Coronary artery (tissue), 2 donors: ENCODE data around the gene SLC25A4.

ENCODE experiments used
- DNase-seq: peaks from one replicate; pipeline ENCODE4 v3.0.0-alpha.2; 2017; ENCODE audit warnings: low spot score
- H3K27ac ChIP-seq, 2 donors: fragments of 200-600 bp; sonication (generic); one replicate each; pipeline ENCODE4 v1.5.1; 2016 to 2019
- H3K4me3 ChIP-seq: fragments of 200-600 bp; sonication (generic); 2 replicates; pipeline ENCODE4 v1.5.1; 2016; ENCODE audit warnings: mild to moderate bottlenecking, moderate library complexity
- CTCF ChIP-seq: fragments of 200-600 bp; sonication (generic); IDR thresholded peaks from one replicate; pipeline ENCODE4 v1.5.1; 2019; ENCODE audit warnings: antibody characterized with exemption

Gene SLC25A4

GRCh38 chr4:185144601-185145240 lies 1.7 kb downstream of the SLC25A4 start:
- DNase-seq: no peak
- peak overlapping the region; percentile 81 to 93 for H3K27ac ChIP-seq
- no peak for TF ChIP-seq CTCF
- H3K4me3 ChIP-seq: peak overlapping the region; percentile 83

- H3K4me3 ChIP-seq: peak overlapping the region; percentile 83
- TF ChIP-seq CTCF: no peak
- peak; percentile 87 for DNase-seq
- peak overlapping the region; percentile 81 to 93 for H3K27ac ChIP-seq
These were observed 2.5 kb downstream of the SLC25A4 start for GRCh38 chr4:185145572-185145971.

- TF ChIP-seq CTCF: no peak
- Histone ChIP-seq H3K27ac (no peak overlapping the region), H3K4me3 (no peak overlapping the region)
- DNase-seq: no peak
These were observed 6.3 kb downstream of the SLC25A4 start for GRCh38 chr4:185149392-185149791.

- Histone ChIP-seq H3K4me3 (no peak overlapping the region), H3K27ac (no peak overlapping the region)
- DNase-seq: no peak
- TF ChIP-seq CTCF: no peak
These were observed 8.2 kb downstream of the SLC25A4 start for GRCh38 chr4:185151296-185151695.

- peak overlapping the region in 1 of 2 donors; percentile 7 for H3K27ac ChIP-seq
- TF ChIP-seq CTCF: no peak
- H3K4me3 ChIP-seq: no peak overlapping the region
- no peak for DNase-seq
These were observed 22.6 kb downstream of the SLC25A4 start for GRCh38 chr4:185165605-185166063.

GRCh38 chr4:185167234-185167633 lies 24.2 kb downstream of the SLC25A4 start:
- Histone ChIP-seq H3K4me3 (no peak overlapping the region), H3K27ac (no peak overlapping the region)
- TF ChIP-seq CTCF: no peak
- DNase-seq: no peak

GRCh38 chr4:185171373-185172071 lies 28.5 kb downstream of the SLC25A4 start:
- Histone ChIP-seq H3K27ac (no peak overlapping the region), H3K4me3 (no peak overlapping the region)
- TF ChIP-seq CTCF: no peak
- DNase-seq: no peak
